Chondrocyte (in vitro differentiated cells): ENCODE measurements around the gene TLR1. TPM values are rescaled to one million over a fixed set of nuclear protein-coding genes. Genes with fewer than 3 reads are reported as not detected.

Experiments used
- DNase-seq: peaks from one replicate; pipeline ENCODE4 v3.0.0; 2021; ENCODE audit warnings: mixed read lengths, low spot score
- H3K27ac Mint-ChIP-seq: one replicate; pipeline ENCODE4 v1.8.0; 2021; ENCODE audit warnings: mild to moderate bottlenecking, moderate library complexity, mixed read lengths; ENCODE audit not compliant: unreplicated experiment
- H3K27me3 Mint-ChIP-seq: 2 replicates; pipeline ENCODE4 v1.8.0; 2021; ENCODE audit warnings: low read depth, mixed read lengths
- H3K36me3 Mint-ChIP-seq: 2 replicates; pipeline ENCODE4 v1.8.0; 2021; ENCODE audit warnings: low read depth, mixed read lengths
- H3K4me1 Mint-ChIP-seq: 2 replicates; pipeline ENCODE4 v1.8.0; 2021; ENCODE audit warnings: low read depth, mild to moderate bottlenecking, mixed read lengths
- H3K4me3 Mint-ChIP-seq: one replicate; pipeline ENCODE4 v1.8.0; 2021; ENCODE audit warnings: mild to moderate bottlenecking, moderate library complexity, mixed read lengths; ENCODE audit not compliant: unreplicated experiment
- H3K9me3 Mint-ChIP-seq: 2 replicates; pipeline ENCODE4 v1.8.0; 2021; ENCODE audit warnings: low read depth, mixed read lengths
- CTCF ChIP-seq: fragments of 200-600 bp; sonication (generic); IDR thresholded peaks from 2 replicates; pipeline ENCODE4 v1.5.0; 2021; ENCODE audit warnings: antibody characterized with exemption, mild to moderate bottlenecking, moderate library complexity
- total RNA-seq: library from RNA; stranded (reverse); gene quantifications from 3 replicates; pipeline ENCODE4 v1.2.1, GENCODE V29; 2021

Gene TLR1
- total RNA-seq, 1 donor from 2014 or later: 0.15 TPM

DNA sequence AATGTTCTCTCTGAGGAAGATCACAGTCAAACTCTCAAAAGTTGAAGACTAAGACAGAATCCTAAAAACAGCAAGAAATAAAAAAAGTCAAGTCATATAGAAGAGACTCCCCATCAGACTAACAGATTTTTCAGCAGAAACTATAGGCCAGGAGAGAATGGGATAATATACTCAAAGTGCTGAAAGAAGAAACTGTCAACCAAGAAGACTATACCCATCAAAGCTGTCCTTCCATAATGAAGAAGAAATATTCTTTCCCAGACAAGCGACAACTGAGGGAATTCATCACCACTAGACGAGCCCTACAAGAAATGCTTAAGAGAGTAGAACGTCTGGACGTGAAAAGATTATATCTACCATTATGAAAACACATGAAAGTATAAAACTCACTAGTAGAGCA is 30.0 kb upstream of the TLR1 start:
- Mint-ChIP-seq H3K9me3 (peaks cover 33% of the 10 kb centered on the region), H3K27ac (no peak overlapping the region), H3K27me3 (no peaks in the 10 kb centered on the region), H3K4me3 (no peak overlapping the region), H3K4me1 (no peaks in the 10 kb centered on the region), H3K36me3 (peaks cover 13% of the 10 kb centered on the region)
- TF ChIP-seq CTCF: no peak
- DNase-seq: no peak

DNA sequence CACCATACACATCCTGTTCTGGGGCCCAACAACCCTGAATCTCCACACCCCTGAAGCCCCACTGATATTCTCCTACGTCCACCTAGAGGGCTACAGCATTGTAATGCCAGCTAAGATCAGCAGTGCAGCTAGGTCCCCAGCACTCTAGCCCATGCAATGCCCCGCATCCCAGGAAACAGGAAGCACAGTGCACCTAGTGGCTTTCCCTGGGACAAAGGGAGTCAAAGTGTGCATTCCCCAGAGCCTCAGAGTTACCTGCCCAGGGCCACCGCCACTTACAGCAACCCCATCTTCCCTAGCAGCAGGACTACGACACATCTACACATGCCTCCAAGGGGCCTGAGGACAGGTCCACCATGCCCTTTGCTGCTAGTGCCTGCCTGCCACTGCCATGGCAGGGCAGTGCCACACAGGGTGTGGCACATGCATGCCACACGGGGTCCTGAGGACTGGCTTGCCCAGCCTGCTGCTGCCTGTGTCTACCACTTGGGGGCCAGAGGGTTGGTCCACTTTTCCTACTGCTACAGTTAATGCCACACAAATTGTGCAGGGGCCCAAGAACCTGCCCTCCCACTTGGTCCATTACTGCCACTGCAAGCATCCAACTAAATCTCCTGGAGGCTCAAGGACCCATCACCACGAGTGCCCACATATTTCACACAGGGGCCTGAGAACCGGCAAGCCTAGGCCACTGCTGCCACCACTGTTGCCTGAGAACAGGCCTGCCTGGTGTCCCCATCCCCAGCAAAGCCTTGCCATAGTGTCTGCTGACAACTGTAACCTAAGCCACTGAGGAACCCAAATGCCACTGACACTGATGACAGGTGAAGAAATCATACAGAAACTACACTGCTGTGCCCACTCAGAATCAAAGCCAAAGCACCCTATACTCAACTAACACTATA is 28.3 kb upstream of the TLR1 start:
- no peaks in the 10 kb centered on the region for H3K4me1 Mint-ChIP-seq
- no peak overlapping the region for H3K4me3 Mint-ChIP-seq
- H3K27me3 Mint-ChIP-seq: no peaks in the 10 kb centered on the region
- peaks cover 33% of the 10 kb centered on the region for H3K9me3 Mint-ChIP-seq
- no peak for TF ChIP-seq CTCF
- no peak for DNase-seq
- no peak overlapping the region for H3K27ac Mint-ChIP-seq
- peaks cover 13% of the 10 kb centered on the region for H3K36me3 Mint-ChIP-seq

DNA sequence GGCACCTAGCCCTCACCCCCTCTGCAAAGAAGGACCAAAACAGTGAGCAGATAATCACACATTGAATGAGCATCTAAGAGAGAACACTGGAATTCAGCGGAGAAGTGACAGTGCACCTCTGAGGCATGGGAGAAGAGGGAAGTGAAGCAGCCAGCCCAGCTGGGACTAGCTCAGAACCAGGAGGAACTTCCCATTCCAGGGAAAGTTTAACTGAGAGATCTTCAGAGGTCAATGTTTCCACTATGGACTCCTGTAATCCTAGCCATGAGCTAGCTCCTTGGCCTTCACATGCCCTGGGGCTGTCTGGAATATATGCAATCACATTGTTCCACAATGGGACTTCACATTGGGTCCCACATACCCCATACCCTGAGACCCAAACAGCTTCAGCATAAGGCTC is 27.6 kb upstream of the TLR1 start:
- no peak for TF ChIP-seq CTCF
- Mint-ChIP-seq H3K27me3 (no peaks in the 10 kb centered on the region), H3K9me3 (peaks cover 26% of the 10 kb centered on the region)

DNA sequence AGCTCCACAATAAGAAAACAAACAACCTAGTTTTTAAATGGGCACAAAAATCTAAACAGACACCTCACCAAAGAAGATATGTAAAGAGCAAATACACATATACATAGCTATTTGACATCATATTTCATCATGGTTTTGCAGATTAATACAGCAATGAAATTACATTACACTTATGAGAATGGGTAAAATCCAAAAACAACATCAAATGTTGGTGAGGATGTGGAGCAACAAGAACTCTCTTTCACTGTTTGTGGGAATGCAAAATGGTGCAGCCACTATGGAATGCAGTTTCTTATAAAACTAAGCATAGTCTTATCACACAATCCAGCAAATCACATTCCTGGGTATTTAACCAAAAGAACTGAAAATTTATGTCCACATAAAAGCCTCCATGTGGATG is 27.1 kb upstream of the TLR1 start:
- Mint-ChIP-seq H3K27ac (no peak overlapping the region), H3K36me3 (peaks cover 10% of the 10 kb centered on the region), H3K4me1 (no peaks in the 10 kb centered on the region)

More for the DNA sequence above, 27.6 kb upstream of the TLR1 start:
- Mint-ChIP-seq H3K4me3 (no peak overlapping the region), H3K36me3 (peaks cover 10% of the 10 kb centered on the region), H3K4me1 (no peaks in the 10 kb centered on the region), H3K27ac (no peak overlapping the region)
- DNase-seq: no peak

GRCh38 chr4:38829237-38829636 is 24.6 kb upstream of the TLR1 start:
- Mint-ChIP-seq H3K4me1 (peaks cover 2% of the 10 kb centered on the region), H3K4me3 (no peak overlapping the region), H3K27ac (no peak overlapping the region), H3K9me3 (peaks cover 2% of the 10 kb centered on the region), H3K27me3 (no peaks in the 10 kb centered on the region), H3K36me3 (peaks cover 2% of the 10 kb centered on the region)
- DNase-seq: no peak
- no peak for TF ChIP-seq CTCF

More for the DNA sequence above, 27.1 kb upstream of the TLR1 start:
- Mint-ChIP-seq H3K9me3 (peaks cover 22% of the 10 kb centered on the region), H3K27me3 (no peaks in the 10 kb centered on the region), H3K4me3 (no peak overlapping the region)
- no peak for TF ChIP-seq CTCF
- no peak for DNase-seq
